Iris pigment epithelial cell (primary cell): ENCODE measurements around the gene DIS3.
"Not testable (repeated sequence)": the region's sequence is repeated elsewhere in the genome, so short reads cannot be mapped to it uniquely, and the experiment has no call there.

Experiments used
- DNase-seq: peaks from one replicate; pipeline ENCODE4 v3.0.0-alpha.2; 2011; ENCODE audit warnings: low read depth

DIS3 gene

DNA sequence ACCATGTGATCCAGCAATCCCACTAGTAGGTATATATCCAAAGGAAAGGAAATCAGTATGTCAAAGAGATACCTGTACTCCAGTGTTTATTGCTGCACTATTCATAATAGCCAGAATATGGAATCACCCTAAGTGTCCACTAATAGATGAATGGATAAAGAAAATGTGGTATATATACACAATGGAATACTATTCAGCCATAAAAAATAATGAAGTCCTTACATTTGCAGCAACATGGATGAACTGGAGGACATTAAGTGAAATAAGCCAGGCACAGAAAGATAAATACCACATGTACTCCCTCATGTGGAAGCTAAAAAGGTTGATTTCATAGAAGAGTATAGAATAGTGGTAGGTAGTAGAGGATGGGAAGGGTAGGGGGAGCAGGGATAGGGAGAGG, 30.5 kb downstream of the DIS3 start:
- DNase-seq: no peak

GRCh38 chr13:72745260-72745659, 36.4 kb downstream of the DIS3 start:
- peak; percentile 32 for DNase-seq

GRCh38 chr13:72740015-72740414, 41.7 kb downstream of the DIS3 start:
- no peak for DNase-seq

DNA sequence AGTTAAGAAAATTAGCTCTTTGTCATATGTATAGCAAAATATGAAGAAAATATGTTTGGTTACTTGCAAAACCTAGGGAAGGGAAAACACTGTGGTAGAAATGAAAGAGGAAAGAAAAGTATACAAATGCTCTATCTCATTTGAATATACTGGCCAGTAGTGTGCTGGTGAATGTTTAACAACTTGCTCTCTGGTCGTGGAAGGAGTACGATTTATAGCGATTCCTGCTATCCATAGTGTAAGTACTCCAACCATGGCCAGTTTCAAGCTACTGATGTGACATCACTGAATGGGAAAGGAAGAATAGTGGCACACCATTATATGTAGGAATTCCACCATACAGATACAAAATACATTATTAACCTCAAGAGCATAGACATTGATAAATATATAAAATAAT, 44.7 kb downstream of the DIS3 start:
- DNase-seq: no peak

- peak; percentile 5 for DNase-seq
Observed at GRCh38 chr13:72728290-72728605, 53.5 kb downstream of the DIS3 start.

GRCh38 chr13:72727417-72728289, 54.0 kb downstream of the DIS3 start, which contains the start of the genes BORA and MZT1:
Gene BORA, plus strand, starts transcription at chr13:72727923. Its CDS starts 1,018 bp downstream, at chr13:72728941.
Gene MZT1, minus strand, starts transcription at chr13:72727629. Its CDS starts 27 bp downstream, at chr13:72727602.
- peak; percentile 99 for DNase-seq

DNA sequence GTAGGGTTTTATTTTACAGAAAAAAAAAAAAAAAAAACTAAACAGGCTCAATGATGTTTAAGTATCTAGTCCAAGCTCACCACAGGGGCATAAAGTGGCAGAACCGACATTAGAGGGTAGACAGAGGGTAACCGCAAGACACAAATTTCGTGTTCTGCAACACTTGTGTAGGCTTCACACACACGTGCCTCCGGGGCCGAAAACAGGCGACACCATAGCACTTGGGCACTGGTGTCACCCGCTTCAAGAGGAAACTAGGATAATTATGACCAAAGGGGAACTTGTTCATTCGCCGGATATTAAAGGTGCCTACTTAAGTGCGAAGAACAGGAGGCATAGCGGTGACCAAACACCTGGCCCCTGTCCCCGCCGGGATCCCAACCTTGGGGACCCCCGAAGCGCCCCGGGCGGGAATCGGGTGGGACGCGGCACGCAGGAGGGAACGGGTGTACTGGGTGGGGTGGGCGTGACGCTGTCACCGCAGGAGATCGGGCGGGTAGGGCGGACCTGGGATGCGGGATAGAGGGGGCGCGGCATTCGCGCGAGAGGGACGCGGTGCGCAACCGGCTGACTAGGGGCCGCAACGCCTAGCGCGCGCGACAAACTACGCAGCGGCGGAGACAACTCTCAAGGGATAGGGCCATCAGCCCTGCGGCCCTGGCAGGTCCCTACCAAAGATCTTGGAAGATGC, 54.8 kb downstream of the DIS3 start:
- DNase-seq: peak; percentile 28

GRCh38 chr13:72726185-72726584, 55.5 kb downstream of the DIS3 start:
- DNase-seq: not testable (repeated sequence)

DNA sequence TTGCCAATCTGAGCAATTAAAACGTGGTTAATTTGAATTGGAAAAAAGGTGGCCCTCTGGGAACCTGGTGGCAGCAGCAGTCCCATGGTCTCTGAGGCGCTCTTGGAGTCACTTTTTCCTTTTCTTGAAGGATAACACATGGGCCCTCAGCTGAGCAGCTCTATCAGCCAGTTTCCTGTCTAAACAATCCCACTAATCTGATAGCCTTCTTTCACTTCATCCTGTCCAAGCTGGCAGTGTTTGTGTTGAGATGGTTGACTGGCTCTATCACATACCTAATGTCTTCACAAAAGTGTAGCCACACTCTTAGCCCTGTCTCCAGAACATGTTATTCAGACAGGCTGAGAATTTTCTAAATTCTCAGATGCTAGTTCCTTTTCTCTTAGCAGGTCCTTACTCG, 64.9 kb downstream of the DIS3 start:
- DNase-seq: peak; percentile 39
